Stimulated activated CD4-positive, alpha-beta T cell treated with anti-CD3 and anti-CD28 coated beads, Interleukin-15, amount 100 ng/mL, for 1 hour (primary cell): ENCODE data around the gene GNAI3.

Experiments
- DNase-seq, 2 donors: peaks; one replicate each; pipeline ENCODE4 v3.0.0-alpha.2; 2020; ENCODE audit warnings: low read depth in 1 of 2, low spot score in 1 of 2

Gene GNAI3

DNA sequence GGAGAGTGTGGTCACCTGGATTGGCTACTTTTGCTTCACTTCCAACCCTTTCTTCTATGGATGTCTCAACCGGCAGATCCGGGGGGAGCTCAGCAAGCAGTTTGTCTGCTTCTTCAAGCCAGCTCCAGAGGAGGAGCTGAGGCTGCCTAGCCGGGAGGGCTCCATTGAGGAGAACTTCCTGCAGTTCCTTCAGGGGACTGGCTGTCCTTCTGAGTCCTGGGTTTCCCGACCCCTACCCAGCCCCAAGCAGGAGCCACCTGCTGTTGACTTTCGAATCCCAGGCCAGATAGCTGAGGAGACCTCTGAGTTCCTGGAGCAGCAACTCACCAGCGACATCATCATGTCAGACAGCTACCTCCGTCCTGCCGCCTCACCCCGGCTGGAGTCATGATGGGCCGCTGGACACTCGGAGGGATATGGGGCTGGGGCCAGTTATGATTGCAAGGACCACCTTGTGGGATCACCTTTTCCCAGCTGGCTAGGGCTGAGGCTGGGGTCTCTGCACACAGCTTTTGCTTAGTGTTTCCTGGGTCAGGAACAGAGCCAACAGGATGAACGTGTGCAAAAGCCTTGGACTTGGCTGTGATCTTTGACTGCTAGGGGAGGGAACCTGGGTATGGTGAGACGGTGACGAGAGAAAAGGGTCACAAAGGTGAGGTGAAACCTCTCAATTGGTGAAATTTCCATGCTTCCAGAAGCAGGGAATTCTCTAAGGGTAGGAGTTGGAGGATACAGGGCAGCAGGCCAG lies 4.3 kb upstream of the GNAI3 start:
- DNase-seq = no peak

DNA sequence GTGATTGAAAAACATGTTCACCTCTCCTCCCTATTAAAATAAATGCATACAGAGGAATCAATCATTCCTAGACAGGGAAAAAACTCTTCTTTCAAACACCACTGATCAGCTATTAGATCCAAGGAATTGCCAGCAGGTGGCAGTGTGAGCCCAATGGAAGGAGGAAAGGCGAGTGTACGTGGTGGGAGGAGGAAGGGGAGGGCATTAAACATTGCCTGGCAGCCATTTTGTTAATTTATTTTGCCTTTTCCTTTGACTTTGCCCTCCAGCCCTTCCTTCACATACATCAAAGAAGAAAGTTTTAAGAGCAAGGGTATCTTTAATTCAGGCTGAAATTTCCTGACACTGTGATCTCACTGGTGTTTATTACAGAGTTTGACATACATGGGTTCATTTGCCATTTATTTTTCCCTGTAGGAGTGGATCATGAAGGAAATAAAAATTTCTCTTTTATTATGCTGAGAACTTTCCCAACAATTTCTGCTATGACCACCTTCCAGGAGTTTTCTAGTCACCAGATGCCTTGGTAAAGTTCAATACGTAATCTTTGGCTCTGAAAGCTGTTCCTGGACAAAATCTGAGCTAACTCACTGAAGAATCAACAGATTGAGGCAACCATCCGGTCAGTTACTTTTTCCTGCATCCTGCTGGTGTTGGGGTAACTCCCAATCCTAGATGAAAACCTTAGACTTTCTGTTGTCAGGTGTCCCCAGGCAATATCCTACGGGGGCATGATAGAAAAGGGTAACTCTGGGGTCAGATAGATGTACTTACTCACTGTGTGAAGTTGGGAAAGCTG lies 1.9 kb upstream of the GNAI3 start:
- peak; percentile 69 to 70 for DNase-seq

DNA sequence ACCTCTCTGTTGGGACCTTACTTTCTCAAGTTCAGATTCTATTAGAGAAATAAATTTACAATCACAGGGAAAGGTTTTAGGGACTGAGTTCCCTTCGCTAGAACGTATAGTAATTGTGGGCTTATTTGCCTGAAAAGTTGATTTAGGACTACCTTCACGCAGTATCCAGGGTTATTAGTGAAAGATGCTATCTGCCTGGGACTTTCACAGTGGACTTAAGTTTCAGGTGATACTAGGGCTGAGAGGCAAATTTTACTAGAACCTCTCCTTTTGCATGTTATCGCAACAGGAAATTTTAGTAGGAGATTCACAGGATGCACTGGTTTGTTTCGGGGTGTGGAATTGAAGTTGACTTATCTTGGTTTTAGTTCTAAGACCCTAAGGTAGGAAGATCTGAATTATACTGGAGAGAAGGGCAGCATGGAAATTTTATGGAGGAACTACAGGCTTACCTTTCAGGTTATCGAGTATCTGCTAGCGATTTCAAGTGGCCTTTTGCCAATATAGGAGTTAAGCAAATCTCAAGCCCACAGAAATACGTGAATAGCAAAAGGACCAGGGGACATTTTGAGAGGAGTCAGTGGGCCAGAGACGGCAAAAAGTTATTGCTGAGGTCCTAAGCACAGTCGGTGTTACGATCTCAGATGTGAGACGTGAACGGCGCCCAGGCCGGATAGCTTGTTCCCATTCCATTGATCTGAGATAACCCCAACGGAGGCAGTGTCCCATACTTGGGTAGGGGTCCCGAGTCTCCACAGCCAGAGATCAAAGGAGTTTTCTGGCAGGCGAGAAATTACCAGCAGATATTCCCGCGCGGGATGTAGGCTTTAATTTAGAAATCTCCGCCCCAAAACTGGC lies 723 bp upstream of the GNAI3 start:
- DNase-seq = no peak

DNA sequence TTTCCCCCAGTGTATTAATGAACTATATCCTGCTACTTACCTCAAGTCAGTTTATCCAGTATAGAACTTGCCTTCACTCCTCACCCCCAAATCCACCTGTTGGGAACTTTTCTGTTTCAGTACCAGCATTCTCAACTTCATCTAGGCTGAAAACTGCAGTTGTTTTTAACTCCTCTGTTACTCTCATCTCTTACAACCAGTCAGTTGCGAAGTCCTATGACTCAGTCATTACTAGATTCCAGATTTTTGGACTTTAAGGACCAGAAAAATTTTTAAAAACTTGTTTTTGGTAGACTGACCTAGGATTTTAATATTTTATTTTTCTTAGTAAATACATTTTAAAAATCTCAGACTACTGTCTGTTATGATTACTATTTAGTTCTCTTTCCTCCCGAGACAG lies 8.1 kb downstream of the GNAI3 start:
- no peak for DNase-seq

DNA sequence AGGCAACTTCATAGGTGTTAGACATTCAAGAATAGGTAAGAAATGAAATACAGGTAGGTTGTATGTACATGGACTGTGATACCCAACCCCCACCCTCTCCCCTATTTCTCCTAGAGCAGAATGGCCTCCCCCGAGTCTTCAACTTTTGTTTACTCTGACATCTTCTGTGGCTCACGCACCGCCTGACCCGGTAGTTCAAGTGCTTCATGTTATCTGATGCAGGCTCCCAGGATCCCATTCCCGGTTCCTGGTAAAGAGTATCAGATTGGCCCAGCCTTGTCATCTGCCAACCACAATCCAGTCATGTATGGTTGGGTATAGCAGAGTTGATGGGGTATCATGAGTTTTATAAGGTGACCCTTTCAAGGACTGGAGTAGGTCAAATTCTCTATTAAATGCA lies 9.1 kb downstream of the GNAI3 start:
- no peak for DNase-seq

DNA sequence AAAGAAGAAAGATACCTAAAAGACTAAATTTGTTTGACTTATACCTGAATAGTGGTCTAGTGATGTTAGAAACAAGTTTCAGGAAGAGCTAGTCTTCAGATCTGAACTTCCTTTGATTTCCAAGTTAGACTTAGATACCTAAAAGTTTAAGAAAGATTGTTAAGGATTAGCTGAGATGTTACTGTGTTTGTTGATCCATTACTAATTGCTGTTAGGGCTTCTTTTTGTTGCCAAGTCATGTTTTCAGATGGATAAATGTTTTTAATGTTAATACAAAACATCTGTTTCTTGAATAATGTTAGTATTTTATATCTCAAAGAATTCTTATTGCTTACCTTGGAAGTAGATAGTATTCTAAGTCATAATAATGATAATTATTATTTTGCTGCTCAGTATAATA lies 11.6 kb downstream of the GNAI3 start:
- DNase-seq = no peak

DNA sequence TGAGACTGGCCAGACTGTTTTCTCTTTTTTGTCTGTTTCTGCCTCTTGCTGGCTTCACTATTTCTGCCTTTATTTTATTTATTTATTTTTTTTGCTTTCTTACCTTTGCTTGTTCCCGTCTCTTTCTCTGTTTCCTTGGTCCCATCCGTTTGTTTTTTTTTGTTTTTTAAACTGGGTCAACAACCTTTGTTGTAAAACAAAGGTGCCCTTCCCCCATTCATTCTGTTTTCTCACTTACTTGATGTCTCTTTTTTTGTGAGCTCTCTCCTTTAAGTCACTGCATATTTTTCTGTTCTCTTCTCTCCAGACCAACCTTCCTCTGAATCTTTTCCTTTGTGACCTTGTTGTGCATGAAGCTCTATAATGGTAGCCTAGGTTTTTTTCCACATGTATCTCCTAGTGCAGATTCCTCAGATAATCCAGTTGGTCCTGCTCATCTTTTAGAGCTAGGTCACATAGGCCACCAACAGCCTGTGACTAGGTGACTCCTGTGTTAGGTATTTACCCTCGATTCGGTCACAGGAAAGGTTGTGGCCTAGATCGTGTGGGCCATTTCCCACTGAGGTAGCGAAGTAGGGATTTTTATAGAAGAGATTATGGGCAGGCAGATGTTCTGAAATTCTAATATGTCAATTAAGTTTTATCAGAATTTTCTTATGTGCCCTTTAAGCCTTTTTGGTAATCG lies 15.9 kb downstream of the GNAI3 start:
- no peak for DNase-seq

DNA sequence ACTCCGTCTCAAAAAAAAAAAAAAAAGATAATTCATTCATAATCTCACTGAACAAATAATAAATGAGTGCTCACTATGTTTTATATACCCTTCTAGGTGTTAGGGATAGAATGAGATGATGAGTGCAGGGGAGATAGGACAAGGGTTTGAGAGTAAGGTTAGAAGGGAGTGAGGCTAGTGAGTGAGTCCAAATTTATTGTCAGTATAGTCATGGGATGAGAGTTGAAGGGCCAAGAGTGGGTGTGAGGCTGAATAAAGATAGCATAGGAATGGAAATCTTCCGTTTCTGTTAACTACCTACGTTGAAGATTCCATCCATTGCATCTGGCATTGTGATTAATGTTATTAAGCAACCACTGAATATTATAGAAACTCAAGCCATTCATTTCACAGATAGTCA lies 16.8 kb downstream of the GNAI3 start:
- no peak for DNase-seq

DNA sequence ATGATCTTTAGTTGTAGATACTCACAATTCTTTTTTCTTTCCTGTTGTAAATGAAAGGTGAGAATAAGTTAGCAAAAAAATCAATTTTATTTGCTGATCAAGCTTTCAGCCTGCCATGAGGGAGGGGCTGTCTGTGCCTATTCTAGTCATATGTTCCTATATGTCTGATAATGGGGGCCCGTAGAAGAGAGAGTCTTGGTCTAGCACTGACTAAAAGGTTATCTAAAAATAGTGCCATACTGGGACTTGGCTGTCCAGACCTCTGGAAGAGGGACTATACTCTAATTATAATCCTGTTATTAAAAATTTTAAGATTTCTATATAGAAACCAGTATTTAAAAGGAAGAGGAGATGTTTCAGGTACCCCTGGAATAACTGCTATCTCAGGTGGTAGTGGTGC lies 18.6 kb downstream of the GNAI3 start:
- DNase-seq = no peak

DNA sequence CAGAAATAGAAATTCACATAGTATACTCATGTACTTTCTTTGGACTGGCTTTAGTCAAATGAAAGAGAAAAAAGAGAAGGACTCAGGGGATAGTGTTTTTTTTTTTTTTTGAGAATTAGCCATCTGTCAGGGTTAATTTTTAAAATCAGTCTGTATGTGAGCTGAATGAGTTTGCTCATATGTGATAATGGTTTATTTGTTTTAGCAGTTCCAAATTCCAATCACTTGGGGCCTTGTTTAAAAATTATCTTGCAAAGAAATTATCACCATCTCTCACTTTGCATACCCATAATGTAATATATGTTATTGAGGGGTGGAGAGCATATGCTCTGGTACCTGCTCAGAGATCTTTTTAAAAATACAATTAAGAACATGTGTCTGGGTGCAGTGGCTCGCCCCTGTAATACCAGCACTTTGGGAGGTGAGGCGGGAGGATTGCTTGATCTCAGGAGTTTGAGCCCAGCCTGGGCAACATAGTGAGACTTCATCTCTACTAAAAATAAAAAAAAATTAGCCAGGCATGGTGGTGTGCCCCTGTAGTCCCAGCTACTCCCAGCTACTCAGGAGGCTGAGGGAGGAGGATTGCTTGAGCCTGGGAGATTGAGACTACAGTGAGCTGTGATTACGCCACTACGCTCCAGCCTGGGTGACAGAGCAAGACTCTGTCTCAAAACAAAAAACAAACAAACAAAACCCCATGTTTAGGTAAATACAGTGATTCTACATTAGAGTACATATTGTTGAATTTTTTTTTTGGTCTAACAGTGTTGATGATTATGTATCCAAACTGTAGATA lies 19.7 kb downstream of the GNAI3 start:
- DNase-seq = no peak

DNA sequence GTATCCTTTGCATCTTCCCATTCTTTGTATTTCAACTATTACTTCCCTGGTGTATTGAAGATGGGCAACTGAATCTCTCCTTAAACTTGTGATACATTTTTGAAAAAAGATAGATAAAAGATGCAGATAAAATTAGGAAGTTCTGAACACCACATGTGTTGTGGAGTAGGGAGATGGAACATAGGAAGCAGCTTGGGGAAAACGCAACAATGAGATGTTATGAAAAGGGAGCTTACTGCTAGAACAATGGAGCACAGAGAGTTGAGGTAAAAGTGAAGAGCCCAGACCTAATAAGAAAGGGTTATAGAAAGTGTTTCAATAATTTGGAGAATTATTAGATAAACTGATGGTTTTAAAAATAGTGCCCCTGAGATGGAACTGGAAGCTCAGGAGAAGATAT lies 20.9 kb downstream of the GNAI3 start:
- no peak for DNase-seq

DNA sequence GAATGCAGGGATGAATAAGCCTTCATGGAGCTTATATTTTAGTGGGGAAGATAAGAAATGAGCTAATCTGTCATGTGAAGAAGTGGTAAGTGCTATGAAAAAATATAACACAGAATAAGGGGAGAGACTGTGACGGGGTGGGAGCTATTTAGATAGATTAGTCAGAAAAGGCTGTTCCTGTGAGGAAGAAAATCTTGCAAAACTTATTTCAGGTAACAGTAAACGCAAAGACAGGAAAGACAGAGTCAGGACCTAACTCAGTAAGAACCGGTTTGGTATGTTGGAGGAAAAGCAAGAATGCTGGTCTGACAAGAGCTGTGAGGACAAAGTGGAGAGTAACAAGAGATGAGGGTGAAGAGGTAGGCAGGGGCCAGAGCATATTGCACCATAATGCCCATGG lies 22.0 kb downstream of the GNAI3 start:
- DNase-seq = no peak

DNA sequence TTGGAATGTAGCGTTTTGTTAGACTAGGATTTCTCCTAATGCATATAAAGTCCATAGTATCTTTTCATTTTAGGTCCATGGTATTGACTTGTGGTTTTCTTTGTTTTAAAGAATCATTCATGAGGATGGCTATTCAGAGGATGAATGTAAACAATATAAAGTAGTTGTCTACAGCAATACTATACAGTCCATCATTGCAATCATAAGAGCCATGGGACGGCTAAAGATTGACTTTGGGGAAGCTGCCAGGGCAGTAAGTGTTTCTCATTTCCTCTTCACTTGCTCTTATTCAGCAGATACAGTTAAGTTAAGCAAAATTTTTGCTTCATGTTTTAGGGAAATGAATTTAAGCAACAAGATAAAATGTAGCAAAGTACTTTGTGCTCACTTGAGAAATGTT lies 25.4 kb downstream of the GNAI3 start:
- DNase-seq = no peak

DNA sequence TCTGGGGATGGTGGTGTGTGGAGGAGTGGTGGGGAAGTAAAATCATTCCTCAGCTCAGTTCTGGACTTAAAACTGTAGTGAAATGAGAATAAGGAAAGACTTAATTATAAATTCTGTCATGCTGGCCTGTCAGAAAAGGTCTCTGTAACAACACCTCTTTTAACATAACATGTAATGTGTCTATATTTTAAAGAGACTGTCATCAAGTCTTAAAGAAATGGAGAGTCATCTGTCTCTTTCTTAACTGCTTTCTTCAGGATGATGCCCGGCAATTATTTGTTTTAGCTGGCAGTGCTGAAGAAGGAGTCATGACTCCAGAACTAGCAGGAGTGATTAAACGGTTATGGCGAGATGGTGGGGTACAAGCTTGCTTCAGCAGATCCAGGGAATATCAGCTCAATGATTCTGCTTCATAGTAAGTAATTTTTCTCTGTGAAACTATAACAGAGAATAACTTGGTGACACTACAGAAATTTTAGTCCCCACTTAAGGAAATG lies 30.6 kb downstream of the GNAI3 start:
- DNase-seq = no peak

DNA sequence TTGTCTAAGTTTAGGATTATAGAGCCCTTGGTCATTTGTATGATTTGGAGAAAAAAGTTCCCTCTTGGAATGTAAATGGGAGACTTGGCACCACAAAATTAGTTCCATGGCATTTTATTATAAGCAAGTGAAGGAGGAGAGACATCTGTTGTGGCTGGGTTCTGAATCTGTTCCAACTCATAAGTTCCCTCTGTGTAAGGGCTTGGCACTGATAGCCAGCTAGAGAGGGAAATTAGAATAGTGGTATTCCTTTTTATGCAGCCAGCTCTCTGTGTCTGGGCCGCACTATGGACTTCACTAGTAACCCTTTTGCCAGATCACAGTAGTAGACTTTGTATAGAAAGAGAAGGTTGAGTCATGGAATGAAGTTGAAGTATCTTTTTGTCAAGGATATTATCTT lies 31.1 kb downstream of the GNAI3 start:
- no peak for DNase-seq

DNA sequence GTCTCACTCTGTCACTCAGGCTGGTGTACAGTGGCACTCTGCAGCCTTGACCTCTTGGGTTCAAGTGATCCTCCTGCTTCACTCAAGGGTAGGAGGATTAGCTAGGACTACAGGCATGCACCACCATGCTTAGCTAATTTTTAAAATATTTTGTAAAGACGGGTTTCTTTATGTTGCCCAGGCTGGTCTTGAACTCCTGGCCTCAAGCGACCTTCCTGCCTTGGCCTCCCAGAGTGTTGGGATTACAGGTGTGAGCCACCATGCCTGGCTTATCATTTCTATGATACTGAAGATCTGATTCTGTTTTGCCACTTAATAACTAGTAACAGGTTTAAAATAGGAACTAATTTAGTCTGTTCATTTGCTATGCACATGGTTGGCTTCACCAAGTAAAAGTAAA lies 33.6 kb downstream of the GNAI3 start:
- DNase-seq = no peak

DNA sequence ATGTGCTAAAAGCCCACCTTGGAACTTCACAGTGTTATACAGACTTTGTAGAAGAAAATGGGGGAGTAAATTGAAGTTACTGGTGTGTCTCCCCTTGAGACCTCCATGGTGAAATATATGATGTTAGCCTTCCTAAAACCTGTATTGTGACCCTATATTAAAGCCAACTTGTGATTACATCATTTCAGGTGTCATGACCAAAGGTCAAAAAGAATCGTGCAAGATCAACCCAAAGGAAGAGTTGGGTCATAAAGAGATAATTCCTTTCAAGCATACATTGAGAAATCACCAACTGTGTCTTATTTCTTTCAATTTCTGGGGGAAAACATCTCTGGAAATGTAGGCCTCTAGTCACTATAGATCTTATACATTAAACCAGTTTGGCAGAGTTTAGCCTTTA lies 36.4 kb downstream of the GNAI3 start:
- DNase-seq = no peak

DNA sequence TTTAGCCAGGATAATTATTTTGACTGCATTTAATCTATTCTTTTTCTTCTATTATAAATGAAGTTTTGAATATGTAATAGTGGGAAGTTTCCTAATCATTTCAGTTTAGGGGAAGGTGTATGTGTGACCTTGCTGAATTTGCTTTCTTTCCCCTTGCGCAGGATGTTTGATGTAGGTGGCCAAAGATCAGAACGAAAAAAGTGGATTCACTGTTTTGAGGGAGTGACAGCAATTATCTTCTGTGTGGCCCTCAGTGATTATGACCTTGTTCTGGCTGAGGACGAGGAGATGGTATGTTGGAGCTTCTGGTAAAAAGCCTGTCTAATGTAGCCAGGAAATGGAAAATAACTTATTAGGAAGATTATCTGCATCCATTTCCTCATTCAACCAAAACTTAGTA lies 37.6 kb downstream of the GNAI3 start:
- DNase-seq = no peak

DNA sequence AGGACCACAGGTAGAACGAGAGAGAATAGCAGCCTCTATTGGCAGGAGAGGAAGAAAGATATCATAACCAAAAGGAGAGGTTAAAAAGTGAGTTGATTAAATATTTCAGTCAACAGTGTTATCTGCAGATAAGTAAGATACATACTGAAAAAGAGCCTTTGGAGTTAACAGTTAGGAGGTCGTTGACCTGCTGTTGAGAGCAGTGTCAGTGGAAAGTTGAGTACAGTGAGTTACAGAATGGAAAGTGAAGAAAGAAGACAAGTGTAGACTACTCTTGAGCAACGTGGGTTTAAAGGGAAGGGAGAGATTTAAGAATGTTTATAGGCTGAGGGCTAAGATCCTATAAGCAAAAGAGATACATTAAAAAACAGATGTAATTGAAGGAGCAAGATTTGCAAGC lies 40.8 kb downstream of the GNAI3 start:
- DNase-seq = no peak

DNA sequence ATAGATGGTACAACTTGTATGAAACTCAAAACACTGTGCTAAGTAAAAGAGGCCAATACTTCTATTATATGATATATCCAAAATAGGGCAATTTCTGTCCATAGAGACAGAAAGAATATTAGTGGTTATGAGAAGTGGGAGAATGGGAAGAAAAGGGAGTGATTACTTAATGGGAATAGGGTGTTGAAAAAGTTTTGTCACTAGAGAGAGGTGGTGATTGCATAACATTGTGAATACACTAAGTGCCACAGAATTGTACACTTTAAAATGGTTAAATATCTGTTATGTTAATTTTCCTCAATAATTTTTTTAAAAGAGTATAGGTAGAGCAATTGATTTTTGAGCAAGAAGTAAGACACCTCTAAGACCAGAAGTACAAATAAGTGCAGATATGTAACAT lies 41.3 kb downstream of the GNAI3 start:
- DNase-seq = no peak
